GM13976 (cell line): Measurements from ENCODE around the gene LRRC1.

Experiments used
- DNase-seq: peaks from one replicate; pipeline ENCODE4 v3.0.0; 2012; ENCODE audit warnings: low spot score
- in situ Hi-C: fragments of 300-500 bp; cut with MboI; formaldehyde crosslinking; loops from one replicate; pipeline ENCODE4 v1.12.0; 2022; ENCODE audit warnings: low sequenced_read_pairs, mixed read lengths, inconsistent platforms; ENCODE audit not compliant: unreplicated experiment
- TF ChIP-seq, protein P1 (sequence below): IDR thresholded peaks from 2 replicates; pipeline ENCODE4 v1.5.1; 2012; ENCODE audit warnings: borderline replicate concordance, mild to moderate bottlenecking; ENCODE audit not compliant: insufficient read depth; ENCODE audit errors: extremely low read depth, missing control alignments, control extremely low read depth

LRRC1 gene

DNA sequence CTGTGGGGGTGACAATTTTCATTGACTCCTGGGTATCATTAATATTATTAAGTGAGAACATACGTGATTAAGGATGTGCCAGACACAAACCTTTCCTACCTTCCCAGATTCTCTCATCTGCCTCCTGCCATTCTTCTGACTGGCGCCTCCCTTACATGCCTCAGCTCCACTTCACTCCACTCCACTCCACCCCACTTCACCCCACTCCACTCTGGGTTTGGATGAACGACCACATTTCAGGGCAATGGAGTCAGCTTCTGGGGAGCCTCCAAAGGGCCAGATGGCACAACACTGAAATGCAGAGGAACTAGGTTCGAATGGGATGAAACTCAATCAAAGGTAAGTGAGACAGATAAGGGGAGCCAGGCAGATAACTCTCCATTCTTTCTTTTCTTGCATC lies 40.5 kb upstream of the LRRC1 start:
- no peak for DNase-seq
- TF ChIP-seq, protein P1, sequence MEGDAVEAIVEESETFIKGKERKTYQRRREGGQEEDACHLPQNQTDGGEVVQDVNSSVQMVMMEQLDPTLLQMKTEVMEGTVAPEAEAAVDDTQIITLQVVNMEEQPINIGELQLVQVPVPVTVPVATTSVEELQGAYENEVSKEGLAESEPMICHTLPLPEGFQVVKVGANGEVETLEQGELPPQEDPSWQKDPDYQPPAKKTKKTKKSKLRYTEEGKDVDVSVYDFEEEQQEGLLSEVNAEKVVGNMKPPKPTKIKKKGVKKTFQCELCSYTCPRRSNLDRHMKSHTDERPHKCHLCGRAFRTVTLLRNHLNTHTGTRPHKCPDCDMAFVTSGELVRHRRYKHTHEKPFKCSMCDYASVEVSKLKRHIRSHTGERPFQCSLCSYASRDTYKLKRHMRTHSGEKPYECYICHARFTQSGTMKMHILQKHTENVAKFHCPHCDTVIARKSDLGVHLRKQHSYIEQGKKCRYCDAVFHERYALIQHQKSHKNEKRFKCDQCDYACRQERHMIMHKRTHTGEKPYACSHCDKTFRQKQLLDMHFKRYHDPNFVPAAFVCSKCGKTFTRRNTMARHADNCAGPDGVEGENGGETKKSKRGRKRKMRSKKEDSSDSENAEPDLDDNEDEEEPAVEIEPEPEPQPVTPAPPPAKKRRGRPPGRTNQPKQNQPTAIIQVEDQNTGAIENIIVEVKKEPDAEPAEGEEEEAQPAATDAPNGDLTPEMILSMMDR, result no peak
- in situ Hi-C loops, result no loop called here

DNA sequence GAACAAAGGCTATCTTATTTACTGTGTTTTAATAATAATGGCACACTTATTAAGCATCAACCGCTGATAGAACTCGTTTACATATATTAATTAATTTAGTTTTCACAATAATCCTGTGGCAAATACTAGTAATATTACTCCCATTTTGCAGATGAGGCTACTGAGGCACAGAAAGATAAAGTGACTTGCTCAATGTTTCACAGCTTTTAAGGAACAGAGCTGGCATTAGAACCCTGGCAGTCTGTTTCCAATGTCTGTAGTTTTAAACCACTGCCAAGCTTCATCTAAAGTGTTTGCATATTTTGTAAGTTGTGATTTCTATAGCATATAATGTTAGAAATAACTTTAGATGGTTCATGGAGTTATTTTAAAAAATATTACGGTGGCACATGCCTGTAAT lies 38.4 kb upstream of the LRRC1 start:
- DNase-seq, result no peak
- TF ChIP-seq, protein P1, result no peak
- in situ Hi-C loops, result no loop called here

DNA sequence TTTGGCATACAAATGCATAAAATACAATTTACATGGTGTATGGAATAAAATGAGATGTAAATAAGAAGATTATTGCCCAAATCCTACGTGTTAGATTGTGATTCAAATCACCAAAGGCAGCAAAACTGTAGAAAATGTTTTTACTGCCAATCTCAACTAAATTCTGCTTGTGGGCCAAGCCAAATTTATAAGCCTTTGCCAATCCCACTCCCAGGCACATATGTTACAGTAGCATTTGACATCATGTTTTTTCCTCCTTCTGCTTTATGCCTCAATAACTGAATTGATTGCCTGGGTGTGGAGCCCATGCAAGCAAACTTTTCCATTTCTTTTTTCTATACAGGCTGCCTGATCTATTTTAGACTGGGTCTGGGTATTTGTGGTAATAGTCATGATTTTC lies 36.3 kb upstream of the LRRC1 start:
- in situ Hi-C loops, result no loop called here
- TF ChIP-seq, protein P1, result no peak
- DNase-seq, result no peak

DNA sequence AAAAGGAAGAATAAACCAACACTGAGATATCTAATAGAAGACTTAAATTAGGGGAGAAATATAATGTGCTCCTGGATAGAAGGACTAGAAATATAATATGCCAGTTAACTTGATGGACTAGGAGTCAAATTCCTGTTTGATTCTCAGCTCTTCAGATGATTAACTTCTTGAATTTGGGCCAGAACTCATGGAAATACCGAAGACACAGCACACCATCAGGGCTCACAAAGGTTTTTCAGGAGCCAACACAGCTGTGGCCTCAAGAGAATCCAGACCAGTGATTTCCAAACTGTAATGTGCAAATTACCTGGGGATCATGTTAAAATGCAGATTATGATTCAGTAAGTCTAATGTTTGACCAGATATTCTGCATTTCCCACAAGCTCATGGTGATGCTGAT lies 33.8 kb upstream of the LRRC1 start:
- in situ Hi-C loops, result no loop called here
- no peak for DNase-seq
- TF ChIP-seq, protein P1, result no peak

DNA sequence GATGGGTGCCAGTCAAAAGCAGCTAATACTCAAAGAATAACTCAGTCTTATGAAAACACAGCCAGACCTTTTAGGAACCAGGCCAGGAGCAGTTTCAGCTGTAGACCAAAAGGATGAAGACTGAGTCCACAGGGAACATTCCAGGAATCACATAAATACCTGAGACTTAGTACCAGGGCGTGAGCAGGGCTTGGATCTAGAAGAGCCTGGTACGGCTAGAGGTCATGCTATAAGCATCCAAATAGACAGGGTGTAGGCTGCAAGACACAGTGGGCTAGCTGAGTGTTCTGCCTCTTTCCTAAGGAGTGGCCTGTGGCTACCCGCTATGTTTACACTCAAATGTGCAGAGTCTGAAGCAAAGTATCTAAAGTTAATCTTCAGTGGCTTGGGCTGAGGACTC lies 29.5 kb upstream of the LRRC1 start:
- in situ Hi-C loops, result no loop called here
- TF ChIP-seq, protein P1, result no peak
- DNase-seq, result no peak

DNA sequence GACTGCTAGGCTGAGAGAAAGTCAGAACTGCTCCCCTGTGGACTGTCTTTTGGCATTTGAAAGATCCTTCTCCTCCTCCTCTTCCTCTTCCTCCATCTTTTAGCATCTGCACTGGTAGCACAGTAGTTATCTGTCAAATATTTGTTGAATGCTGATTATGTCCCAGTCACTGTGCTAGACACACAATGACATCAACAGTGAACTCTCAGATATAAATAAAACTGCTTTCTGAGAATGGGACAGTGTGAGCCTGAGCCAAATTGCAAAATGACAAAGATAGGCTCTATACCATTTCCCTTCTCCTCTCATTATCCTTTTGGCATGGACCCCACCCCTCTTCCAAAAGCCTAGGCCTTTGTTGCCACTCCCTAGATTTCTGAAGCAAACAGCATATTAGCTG lies 27.9 kb upstream of the LRRC1 start:
- in situ Hi-C loops, result no loop called here
- TF ChIP-seq, protein P1, result no peak

DNA sequence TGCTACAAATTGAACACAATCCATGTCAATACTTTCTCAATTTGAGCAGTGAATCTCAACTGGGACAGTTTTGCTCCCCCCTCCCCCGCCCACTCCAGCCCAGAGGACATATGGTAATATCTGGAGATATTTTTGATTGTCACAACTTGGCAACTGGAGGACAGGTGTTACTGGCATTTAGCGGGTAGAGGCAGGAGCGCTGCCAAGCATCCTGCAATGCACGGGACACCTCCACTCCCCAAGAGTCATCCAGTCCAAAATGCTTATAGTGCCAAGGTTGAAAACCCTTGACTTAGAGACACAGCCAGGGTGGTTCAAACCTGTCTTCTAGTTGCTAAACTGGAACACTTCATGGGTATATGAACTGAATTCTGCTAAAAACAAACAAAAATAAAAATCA lies 26.9 kb upstream of the LRRC1 start:
- DNase-seq, result no peak
- in situ Hi-C loops, result no loop called here
- TF ChIP-seq, protein P1, result no peak

More for the DNA sequence above, 27.9 kb upstream of the LRRC1 start:
- no peak for DNase-seq
